ENCODE results near the gene SSPN.

The SSPN gene

GRCh38 chr12:26246483-26247164 lies 51.3 kb downstream of the SSPN start:
- no peak for TF ChIP-seq ZFX (IDR thresholded peaks at IDR 0.05; ENCODE audit: borderline replicate concordance)

GRCh38 chr12:26247873-26248272 lies 52.5 kb downstream of the SSPN start:
- TF ChIP-seq ZFX (IDR thresholded peaks at IDR 0.05; ENCODE audit: borderline replicate concordance) (no peak), CTCF (IDR thresholded peaks at IDR 0.05) (no peak)
- H3K27ac ChIP-seq: no peak overlapping the region

More at GRCh38 chr12:26246483-26247164, 51.3 kb downstream of the SSPN start:
- H3K27ac ChIP-seq: no peak overlapping the region

- TF ChIP-seq CTCF (IDR thresholded peaks at IDR 0.05) (no peak), ZFX (IDR thresholded peaks at IDR 0.05; ENCODE audit: borderline replicate concordance) (no peak)
- H3K27ac ChIP-seq: no peak overlapping the region
Observed at GRCh38 chr12:26250801-26251200, 55.4 kb downstream of the SSPN start.

GRCh38 chr12:26251600-26251999 lies 56.2 kb downstream of the SSPN start:
- no peak for TF ChIP-seq ZFX (IDR thresholded peaks at IDR 0.05; ENCODE audit: borderline replicate concordance)
- TF ChIP-seq CTCF (IDR thresholded peaks at IDR 0.05): no peak

GRCh38 chr12:26252946-26253345 lies 57.6 kb downstream of the SSPN start:
- no peak for TF ChIP-seq CTCF (IDR thresholded peaks at IDR 0.05)
- TF ChIP-seq ZFX (IDR thresholded peaks at IDR 0.05; ENCODE audit: borderline replicate concordance): no peak
- H3K27ac ChIP-seq: no peak overlapping the region

More at GRCh38 chr12:26251600-26251999, 56.2 kb downstream of the SSPN start:
- no peak overlapping the region for H3K27ac ChIP-seq

- TF ChIP-seq ZFX (IDR thresholded peaks at IDR 0.05; ENCODE audit: borderline replicate concordance) (no peak), CTCF (IDR thresholded peaks at IDR 0.05) (no peak)
- no peak overlapping the region for H3K27ac ChIP-seq
Observed at GRCh38 chr12:26255893-26256645, 60.7 kb downstream of the SSPN start.

- no peak for TF ChIP-seq ZFX (IDR thresholded peaks at IDR 0.05; ENCODE audit: borderline replicate concordance)
- no peak for TF ChIP-seq CTCF (IDR thresholded peaks at IDR 0.05)
- H3K27ac ChIP-seq: no peak overlapping the region
Observed at GRCh38 chr12:26264215-26264838, 69.0 kb downstream of the SSPN start.

Data from 22Rv1 (cell line).